ENCODE results near the gene C1orf116.

The C1orf116 gene

GRCh38 chr1:207077012-207077411, 44.5 kb upstream of the C1orf116 start:
- Histone ChIP-seq H3K27ac (replicated peaks) (no peak overlapping the region), H3K27me3 (ENCODE audit: insufficient read depth, poor library complexity, severe bottlenecking) (no peaks in the 10 kb centered on the region), H3K4me3 (replicated peaks; ENCODE audit: insufficient read depth, low read length) (no peak overlapping the region)
- DNase-seq (ENCODE audit: low read depth in 1 of 2, low spot score in 1 of 2): no peak
- TF ChIP-seq GABPA (IDR thresholded peaks at IDR 0.05; ENCODE audit: low read depth) (no peak), POLR2AphosphoS5 (IDR thresholded peaks at IDR 0.05; ENCODE audit: low read depth) (no peak), REST (IDR thresholded peaks at IDR 0.05; ENCODE audit: insufficient replicate concordance, low read depth) (no peak), SPI1 (IDR thresholded peaks at IDR 0.05; ENCODE audit: borderline replicate concordance, low read depth) (no peak)
- TF ChIP-seq, protein P1, sequence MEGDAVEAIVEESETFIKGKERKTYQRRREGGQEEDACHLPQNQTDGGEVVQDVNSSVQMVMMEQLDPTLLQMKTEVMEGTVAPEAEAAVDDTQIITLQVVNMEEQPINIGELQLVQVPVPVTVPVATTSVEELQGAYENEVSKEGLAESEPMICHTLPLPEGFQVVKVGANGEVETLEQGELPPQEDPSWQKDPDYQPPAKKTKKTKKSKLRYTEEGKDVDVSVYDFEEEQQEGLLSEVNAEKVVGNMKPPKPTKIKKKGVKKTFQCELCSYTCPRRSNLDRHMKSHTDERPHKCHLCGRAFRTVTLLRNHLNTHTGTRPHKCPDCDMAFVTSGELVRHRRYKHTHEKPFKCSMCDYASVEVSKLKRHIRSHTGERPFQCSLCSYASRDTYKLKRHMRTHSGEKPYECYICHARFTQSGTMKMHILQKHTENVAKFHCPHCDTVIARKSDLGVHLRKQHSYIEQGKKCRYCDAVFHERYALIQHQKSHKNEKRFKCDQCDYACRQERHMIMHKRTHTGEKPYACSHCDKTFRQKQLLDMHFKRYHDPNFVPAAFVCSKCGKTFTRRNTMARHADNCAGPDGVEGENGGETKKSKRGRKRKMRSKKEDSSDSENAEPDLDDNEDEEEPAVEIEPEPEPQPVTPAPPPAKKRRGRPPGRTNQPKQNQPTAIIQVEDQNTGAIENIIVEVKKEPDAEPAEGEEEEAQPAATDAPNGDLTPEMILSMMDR (IDR thresholded peaks at IDR 0.05; ENCODE audit: insufficient read depth, low read length): no peak

GRCh38 chr1:207076181-207076955, 43.8 kb upstream of the C1orf116 start:
- H3K4me3 ChIP-seq (replicated peaks; ENCODE audit: insufficient read depth, low read length): no peak overlapping the region
- DNase-seq (ENCODE audit: low read depth in 1 of 2, low spot score in 1 of 2): no peak
- no peak overlapping the region for H3K27ac ChIP-seq (replicated peaks)
- no peaks in the 10 kb centered on the region for H3K27me3 ChIP-seq (ENCODE audit: insufficient read depth, poor library complexity, severe bottlenecking)
- TF ChIP-seq POLR2AphosphoS5 (IDR thresholded peaks at IDR 0.05; ENCODE audit: low read depth) (no peak), SPI1 (IDR thresholded peaks at IDR 0.05; ENCODE audit: borderline replicate concordance, low read depth) (no peak), GABPA (IDR thresholded peaks at IDR 0.05; ENCODE audit: low read depth) (no peak), REST (IDR thresholded peaks at IDR 0.05; ENCODE audit: insufficient replicate concordance, low read depth) (no peak)
- TF ChIP-seq, protein P1 (IDR thresholded peaks at IDR 0.05; ENCODE audit: insufficient read depth, low read length): no peak

DNA sequence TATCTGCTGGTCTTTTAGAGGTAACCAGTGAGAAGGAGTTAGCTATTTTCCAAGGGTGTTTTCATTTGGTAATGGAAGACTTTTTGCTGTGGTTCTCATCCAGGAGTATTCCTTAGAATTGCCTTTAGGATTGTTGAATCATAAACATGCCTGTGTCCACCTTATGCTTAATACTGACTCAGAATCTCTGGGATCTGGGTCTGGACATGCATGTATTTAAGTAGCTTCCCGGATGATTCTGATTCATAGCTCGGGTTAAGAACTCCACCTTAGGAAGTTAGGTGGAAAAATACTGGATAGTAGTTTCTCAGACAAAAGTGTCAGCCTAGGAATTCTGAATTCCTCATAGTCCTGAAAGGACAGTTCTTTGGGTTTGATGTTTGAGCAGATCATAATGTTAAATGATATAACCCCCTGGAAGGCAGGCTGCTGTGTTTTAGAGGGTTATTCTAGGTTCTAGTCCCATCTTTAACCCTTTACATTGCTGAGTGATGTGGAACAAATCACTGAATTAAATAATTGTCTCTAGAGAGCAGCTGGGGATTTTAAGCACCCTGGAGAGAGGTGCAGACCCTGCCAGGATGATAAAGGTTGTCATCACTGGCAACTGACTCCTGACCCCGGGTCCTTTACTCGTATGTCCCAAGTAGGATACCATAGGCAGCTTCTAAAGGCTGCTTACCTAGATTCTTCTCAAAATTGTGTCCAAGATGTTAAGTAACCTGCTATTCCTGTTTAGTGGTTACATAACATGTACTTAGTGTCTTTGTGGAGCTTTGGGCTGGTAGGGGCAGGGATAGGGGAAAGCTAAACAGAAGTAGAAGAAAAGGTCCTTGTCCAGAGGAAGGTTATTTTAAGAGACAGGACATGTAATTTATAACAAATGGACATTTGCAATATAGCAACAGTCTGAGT, 41.6 kb upstream of the C1orf116 start:
- Histone ChIP-seq H3K4me3 (replicated peaks; ENCODE audit: insufficient read depth, low read length) (no peak overlapping the region), H3K27me3 (ENCODE audit: insufficient read depth, poor library complexity, severe bottlenecking) (no peaks in the 10 kb centered on the region), H3K27ac (replicated peaks) (no peak overlapping the region)
- no peak for DNase-seq (ENCODE audit: low read depth in 1 of 2, low spot score in 1 of 2)
- TF ChIP-seq REST (IDR thresholded peaks at IDR 0.05; ENCODE audit: insufficient replicate concordance, low read depth) (peak; percentile 84), SPI1 (IDR thresholded peaks at IDR 0.05; ENCODE audit: borderline replicate concordance, low read depth) (no peak)
